ENCODE measurements around the gene VMP1. TPM values are rescaled to one million over a fixed set of nuclear protein-coding genes. Genes with fewer than 3 reads are reported as not detected.
"Not testable (repeated sequence)": the region's sequence is repeated elsewhere in the genome, so short reads cannot be mapped to it uniquely, and the experiment has no call there.

Gene VMP1
- total and polyA plus RNA-seq, 4 experiments from 2014 or later = 52.9 to 113 (median 93.5) TPM

DNA sequence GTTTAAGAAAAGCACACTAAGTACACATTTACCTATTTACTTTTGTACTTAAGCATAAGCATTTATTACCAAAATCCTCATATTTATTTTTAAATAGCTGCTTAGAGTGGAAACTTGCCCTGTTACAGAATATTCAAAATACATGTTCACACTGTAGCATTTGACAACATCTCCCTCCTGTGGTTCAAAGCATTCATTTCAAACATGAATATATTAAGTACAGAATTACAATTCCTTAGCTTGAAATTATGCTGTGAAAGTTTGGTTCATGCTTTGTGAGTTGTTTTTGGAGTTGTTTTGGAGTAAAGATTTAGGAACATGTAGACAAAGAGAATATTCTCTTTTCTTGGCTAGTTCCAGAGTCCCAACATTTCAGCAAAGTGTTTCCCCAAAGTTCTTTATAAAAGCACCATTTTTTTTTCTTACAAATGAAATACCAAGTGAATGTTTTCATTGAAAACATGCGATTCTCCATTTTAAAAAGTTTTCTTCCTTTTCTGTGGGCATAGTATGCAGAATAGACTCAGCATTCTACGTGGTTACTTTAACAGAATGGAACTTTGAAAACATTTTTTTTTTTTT is 152.1 kb downstream of the VMP1 start:
- H3K27me3 Mint-ChIP-seq = no peaks in the 10 kb centered on the region
- peaks cover 11 to 22% of the 10 kb centered on the region in 2 donors for H3K36me3 Mint-ChIP-seq
- H3K4me3 ChIP-seq (ENCODE audit: low read length in 2 of 2) = no peak overlapping the region
- H3K4me1 ChIP-seq (ENCODE audit: insufficient read depth, low read length) = peaks cover 5% of the 10 kb centered on the region
- H3K27ac ChIP-seq (ENCODE audit: low read depth, low read length) = no peak overlapping the region
- POLR2A ChIA-PET (ENCODE audit: partially characterized antibody) = interaction anchor here (0.7 to 1.6 kb wide), 9 partner anchors 14 to 125 kb away, joined by 3 to 17 read pairs (median 3); no protein-coding TSS in a partner anchor
- peaks cover 3% of the 10 kb centered on the region for H3K36me3 ChIP-seq (ENCODE audit: insufficient read depth, low read length)
- no peak overlapping the region for H3K4me3 Mint-ChIP-seq
- CTCF ChIA-PET (ENCODE audit: partially characterized antibody) = interaction anchor here (0.6 to 3.1 kb wide), 16 partner anchors 10 to 237 kb away, joined by 3 to 15 read pairs (median 5); no protein-coding TSS in a partner anchor
- H3K9me3 ChIP-seq (ENCODE audit: control insufficient read depth in 1 of 2, low read length in 2 of 2) = no peaks in the 10 kb centered on the region
- peaks cover 0 to 9% (median 5%) of the 10 kb centered on the region in 4 donors for H3K4me1 Mint-ChIP-seq
- peak overlapping the region in 6 of 7 donors; percentile 1 to 60 (median 36) for H3K27ac Mint-ChIP-seq
- intact Hi-C loops (cut with micrococcal nuclease) = loop anchor here (1.0 kb wide), 2 partner anchors 106 to 112 kb away; no protein-coding TSS in a partner anchor
- H3K9me3 Mint-ChIP-seq = no peaks in the 10 kb centered on the region
- peak in 4 of 5 donors; percentile 43 to 57 (median 47) for DNase-seq
- H3K27me3 ChIP-seq (ENCODE audit: insufficient read depth, low read length) = no peaks in the 10 kb centered on the region

DNA sequence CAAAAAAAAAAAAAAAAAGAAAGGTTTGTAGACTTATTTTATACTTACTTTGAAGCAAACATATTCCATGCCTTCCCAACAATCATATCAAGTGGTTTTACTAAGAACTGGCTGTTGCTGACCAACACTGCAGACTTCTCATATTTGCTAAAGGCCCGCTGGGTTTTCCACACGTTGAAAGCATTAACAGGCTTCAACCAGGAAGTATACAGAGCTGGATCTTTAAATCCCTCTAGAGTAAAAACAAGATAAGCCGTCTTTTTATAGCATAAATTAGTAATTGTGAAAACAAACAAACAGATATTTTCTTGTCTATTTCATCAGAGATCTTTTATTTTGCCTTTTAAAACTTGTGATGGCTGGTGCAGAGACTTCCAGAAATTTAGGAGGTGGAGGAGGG is 156.2 kb downstream of the VMP1 start:
- Mint-ChIP-seq H3K9me3 (no peaks in the 10 kb centered on the region), H3K4me3 (no peak overlapping the region), H3K36me3 (peaks cover 20 to 37% of the 10 kb centered on the region in 2 donors), H3K27me3 (no peaks in the 10 kb centered on the region), H3K4me1 (peaks cover 0 to 4% (median 4%) of the 10 kb centered on the region in 4 donors), H3K27ac (no peak overlapping the region)
- Histone ChIP-seq H3K4me3 (ENCODE audit: low read length in 2 of 2) (no peak overlapping the region), H3K9me3 (ENCODE audit: control insufficient read depth in 1 of 2, low read length in 2 of 2) (no peaks in the 10 kb centered on the region), H3K36me3 (ENCODE audit: insufficient read depth, low read length) (peaks cover 3% of the 10 kb centered on the region), H3K27ac (ENCODE audit: low read depth, low read length) (no peak overlapping the region), H3K27me3 (ENCODE audit: insufficient read depth, low read length) (no peaks in the 10 kb centered on the region), H3K4me1 (ENCODE audit: insufficient read depth, low read length) (peaks cover 5% of the 10 kb centered on the region)
- POLR2A ChIA-PET (ENCODE audit: partially characterized antibody) = interaction anchor here (0.6 kb wide), 2 partner anchors 16 to 76 kb away, joined by 4 read pairs; no protein-coding TSS in a partner anchor
- CTCF ChIA-PET (ENCODE audit: partially characterized antibody) = no interaction called here
- DNase-seq = no peak
- intact Hi-C loops (cut with micrococcal nuclease) = no loop called here

DNA sequence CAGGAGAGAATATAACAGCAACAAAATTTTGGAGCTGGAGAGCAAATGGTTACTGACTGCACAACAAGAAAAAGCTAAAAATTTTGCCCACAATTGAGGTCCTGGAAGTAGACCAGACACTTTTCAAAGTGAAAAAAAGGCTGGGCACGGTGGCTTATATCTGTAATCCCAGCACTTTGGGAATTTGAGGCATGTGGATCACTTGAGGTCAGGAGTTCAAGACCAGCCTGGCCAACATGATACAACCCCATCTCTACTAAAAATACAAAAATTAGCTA is 162.4 kb downstream of the VMP1 start:
- no peaks in the 10 kb centered on the region for H3K9me3 ChIP-seq (ENCODE audit: control insufficient read depth in 1 of 2, low read length in 2 of 2)
- H3K36me3 Mint-ChIP-seq = peaks cover 18 to 33% of the 10 kb centered on the region in 2 donors
- no peaks in the 10 kb centered on the region for H3K4me1 ChIP-seq (ENCODE audit: insufficient read depth, low read length)
- ChIA-PET CTCF (ENCODE audit: partially characterized antibody) (interaction anchor here (0.6 to 1.1 kb wide), 2 partner anchors 16 to 109 kb away, joined by 3 read pairs; no protein-coding TSS in a partner anchor), POLR2A (ENCODE audit: partially characterized antibody) (interaction anchor here (1.0 kb wide), 1 partner anchor 17 kb away, joined by 4 read pairs; no protein-coding TSS in a partner anchor)
- H3K4me3 Mint-ChIP-seq = no peak overlapping the region
- no peak overlapping the region for H3K27ac ChIP-seq (ENCODE audit: low read depth, low read length)
- no peaks in the 10 kb centered on the region for H3K27me3 ChIP-seq (ENCODE audit: insufficient read depth, low read length)
- intact Hi-C loops (cut with micrococcal nuclease) = no loop called here
- peaks cover 0 to 2% (median under 1%) of the 10 kb centered on the region in 4 donors for H3K4me1 Mint-ChIP-seq
- peak overlapping the region in 1 of 7 donors; percentile 48 for H3K27ac Mint-ChIP-seq
- DNase-seq = no peak
- H3K9me3 Mint-ChIP-seq = no peaks in the 10 kb centered on the region
- H3K27me3 Mint-ChIP-seq = no peaks in the 10 kb centered on the region
- H3K4me3 ChIP-seq (ENCODE audit: low read length in 2 of 2) = no peak overlapping the region
- H3K36me3 ChIP-seq (ENCODE audit: insufficient read depth, low read length) = peaks cover 8% of the 10 kb centered on the region

DNA sequence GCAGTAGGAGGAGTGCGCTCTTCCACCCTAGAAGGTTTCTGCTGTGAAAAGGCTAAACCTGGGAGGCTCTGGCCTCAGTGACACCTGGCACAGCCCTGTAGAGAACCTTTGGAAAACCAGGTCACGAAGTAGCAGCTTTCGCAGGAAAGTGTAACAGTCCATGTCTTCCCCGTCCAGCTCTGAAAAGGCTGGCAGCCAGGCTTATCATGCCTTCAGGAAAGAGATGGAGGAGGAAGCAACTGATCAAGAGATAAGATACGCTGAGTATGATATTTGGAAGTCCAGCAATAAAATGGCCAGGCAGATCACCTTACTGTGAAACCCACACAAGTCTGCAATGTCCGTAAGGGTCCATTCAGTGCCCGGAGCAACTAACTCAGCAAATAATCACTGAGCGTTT is 163.0 kb downstream of the VMP1 start:
- H3K27ac ChIP-seq (ENCODE audit: low read depth, low read length) = no peak overlapping the region
- Mint-ChIP-seq H3K9me3 (no peaks in the 10 kb centered on the region), H3K4me3 (no peak overlapping the region), H3K27me3 (no peaks in the 10 kb centered on the region), H3K27ac (peak overlapping the region in 2 of 7 donors; percentile 46 to 52), H3K36me3 (peaks cover 17 to 33% of the 10 kb centered on the region in 2 donors), H3K4me1 (peaks cover 0 to 2% (median under 1%) of the 10 kb centered on the region in 4 donors)
- POLR2A ChIA-PET (ENCODE audit: partially characterized antibody) = no interaction called here
- H3K4me3 ChIP-seq (ENCODE audit: low read length in 2 of 2) = no peak overlapping the region
- peaks cover 8% of the 10 kb centered on the region for H3K36me3 ChIP-seq (ENCODE audit: insufficient read depth, low read length)
- CTCF ChIA-PET (ENCODE audit: partially characterized antibody) = interaction anchor here (0.9 to 1.6 kb wide), 2 partner anchors 17 to 116 kb away, joined by 3 to 6 read pairs; no protein-coding TSS in a partner anchor
- intact Hi-C loops (cut with micrococcal nuclease) = no loop called here
- H3K27me3 ChIP-seq (ENCODE audit: insufficient read depth, low read length) = no peaks in the 10 kb centered on the region
- no peaks in the 10 kb centered on the region for H3K4me1 ChIP-seq (ENCODE audit: insufficient read depth, low read length)
- H3K9me3 ChIP-seq (ENCODE audit: control insufficient read depth in 1 of 2, low read length in 2 of 2) = no peaks in the 10 kb centered on the region
- DNase-seq = no peak

DNA sequence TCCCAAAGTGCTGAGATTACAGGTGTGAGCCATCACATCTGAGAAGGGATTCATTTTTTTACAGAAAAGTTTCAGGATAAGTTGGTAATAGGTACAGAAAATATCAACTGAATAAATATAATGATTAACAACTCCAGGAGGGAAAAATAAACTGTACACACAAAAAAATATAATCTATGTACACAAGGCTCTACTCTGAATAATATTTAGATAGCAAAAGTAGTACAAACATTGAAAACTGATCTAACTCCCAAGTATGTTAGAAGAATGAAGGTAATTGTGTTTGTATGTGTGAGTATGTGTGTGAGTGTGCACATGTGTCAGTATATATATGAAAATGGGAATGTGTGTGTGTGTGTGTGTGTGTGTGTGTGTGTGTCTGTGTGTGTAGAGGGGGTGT is 164.9 kb downstream of the VMP1 start:
- no peak overlapping the region for H3K4me3 Mint-ChIP-seq
- peaks cover 13 to 39% of the 10 kb centered on the region in 2 donors for H3K36me3 Mint-ChIP-seq
- Histone ChIP-seq H3K27ac (ENCODE audit: low read depth, low read length) (no peak overlapping the region), H3K27me3 (ENCODE audit: insufficient read depth, low read length) (no peaks in the 10 kb centered on the region), H3K4me1 (ENCODE audit: insufficient read depth, low read length) (no peaks in the 10 kb centered on the region), H3K9me3 (ENCODE audit: control insufficient read depth in 1 of 2, low read length in 2 of 2) (no peaks in the 10 kb centered on the region), H3K36me3 (ENCODE audit: insufficient read depth, low read length) (peaks cover 8% of the 10 kb centered on the region), H3K4me3 (ENCODE audit: low read length in 2 of 2) (no peak overlapping the region)
- ChIA-PET CTCF (ENCODE audit: partially characterized antibody) (interaction anchor here (1.6 to 1.7 kb wide), 2 partner anchors 13 to 118 kb away, joined by 5 to 6 read pairs; no protein-coding TSS in a partner anchor), POLR2A (ENCODE audit: partially characterized antibody) (no interaction called here)
- H3K27ac Mint-ChIP-seq = peak overlapping the region in 1 of 7 donors; percentile 70
- no peak for DNase-seq
- H3K9me3 Mint-ChIP-seq = no peaks in the 10 kb centered on the region
- H3K27me3 Mint-ChIP-seq = no peaks in the 10 kb centered on the region
- intact Hi-C loops (cut with micrococcal nuclease) = no loop called here
- peaks cover 0 to 2% (median under 1%) of the 10 kb centered on the region in 4 donors for H3K4me1 Mint-ChIP-seq

DNA sequence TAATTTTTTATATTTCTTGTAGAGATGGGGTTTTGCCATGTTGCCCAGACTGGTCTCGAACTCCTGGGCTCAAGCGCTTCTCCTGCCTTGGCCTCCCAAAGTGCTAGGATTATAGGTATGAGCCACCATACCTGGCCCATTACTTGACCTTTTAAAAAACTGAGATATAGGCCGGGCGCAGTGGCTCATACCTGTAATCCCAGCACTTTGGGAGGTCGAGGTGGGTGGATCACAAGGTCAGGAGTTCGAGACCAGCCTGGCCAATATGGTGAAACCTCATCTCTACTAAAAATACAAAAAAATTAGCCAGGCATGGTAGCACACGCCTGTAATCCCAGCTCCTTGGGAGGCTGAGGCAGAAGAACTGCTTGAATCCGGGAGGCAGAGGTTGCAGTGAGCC is 166.0 kb downstream of the VMP1 start:
- H3K9me3 ChIP-seq (ENCODE audit: control insufficient read depth in 1 of 2, low read length in 2 of 2); H3K27ac ChIP-seq (ENCODE audit: low read depth, low read length); intact Hi-C loops (cut with micrococcal nuclease); POLR2A ChIA-PET (ENCODE audit: partially characterized antibody); H3K27ac Mint-ChIP-seq; CTCF ChIA-PET (ENCODE audit: partially characterized antibody); H3K27me3 Mint-ChIP-seq; DNase-seq; H3K9me3 Mint-ChIP-seq; H3K4me1 Mint-ChIP-seq; H3K4me3 ChIP-seq (ENCODE audit: low read length in 2 of 2); H3K27me3 ChIP-seq (ENCODE audit: insufficient read depth, low read length); H3K4me1 ChIP-seq (ENCODE audit: insufficient read depth, low read length); H3K4me3 Mint-ChIP-seq: not testable (repeated sequence)
- peaks cover 23 to 44% of the 10 kb centered on the region in 2 donors for H3K36me3 Mint-ChIP-seq
- peaks cover 17% of the 10 kb centered on the region for H3K36me3 ChIP-seq (ENCODE audit: insufficient read depth, low read length)

DNA sequence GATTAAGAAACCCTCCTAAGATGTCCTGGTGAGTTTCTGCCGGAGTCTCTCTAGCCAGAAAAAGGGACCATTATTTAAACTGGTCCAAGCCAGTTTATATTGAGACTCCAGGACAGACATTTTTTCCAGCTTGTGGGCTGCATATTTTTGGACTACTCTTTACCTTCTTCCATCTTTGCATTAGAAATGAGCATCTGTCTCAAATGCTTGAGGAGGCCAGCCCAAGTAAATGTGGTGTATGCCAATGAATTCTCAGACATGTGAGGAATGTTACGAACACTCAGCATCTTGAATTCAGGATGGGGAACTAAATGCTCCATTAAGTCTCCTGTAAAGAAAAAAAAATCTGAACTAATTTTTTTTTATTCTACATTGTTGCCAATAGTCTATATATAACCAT is 166.9 kb downstream of the VMP1 start:
- no peaks in the 10 kb centered on the region for H3K27me3 ChIP-seq (ENCODE audit: insufficient read depth, low read length)
- no peak overlapping the region for H3K27ac ChIP-seq (ENCODE audit: low read depth, low read length)
- no peak overlapping the region for H3K4me3 ChIP-seq (ENCODE audit: low read length in 2 of 2)
- peaks cover 17% of the 10 kb centered on the region for H3K36me3 ChIP-seq (ENCODE audit: insufficient read depth, low read length)
- Mint-ChIP-seq H3K27me3 (no peaks in the 10 kb centered on the region), H3K4me1 (peaks cover 0 to 2% (median under 1%) of the 10 kb centered on the region in 4 donors), H3K9me3 (no peaks in the 10 kb centered on the region), H3K36me3 (peaks cover 23 to 46% of the 10 kb centered on the region in 2 donors), H3K4me3 (no peak overlapping the region), H3K27ac (peak overlapping the region in 1 of 7 donors; percentile 41)
- DNase-seq = no peak
- intact Hi-C loops (cut with micrococcal nuclease) = no loop called here
- ChIA-PET POLR2A (ENCODE audit: partially characterized antibody) (no interaction called here), CTCF (ENCODE audit: partially characterized antibody) (interaction anchor here (1.4 kb wide), 1 partner anchor 120 kb away, joined by 5 read pairs; no protein-coding TSS in a partner anchor)
- H3K9me3 ChIP-seq (ENCODE audit: control insufficient read depth in 1 of 2, low read length in 2 of 2) = no peaks in the 10 kb centered on the region
- no peaks in the 10 kb centered on the region for H3K4me1 ChIP-seq (ENCODE audit: insufficient read depth, low read length)

All from CD4-positive, alpha-beta memory T cell (primary cell).